OCI-LY1 (cell line): Measurements from ENCODE around the gene JMJD1C.

Experiments used
- CTCF ChIP-seq: fragments of 200-600 bp; sonication (generic), shearing (Covaris generic); IDR thresholded peaks from 2 replicates; pipeline ENCODE4 v1.5.1; 2017; ENCODE audit warnings: mild to moderate bottlenecking, antibody characterized with exemption, low read length, moderate library complexity, mixed read lengths
- EZH2 ChIP-seq: fragments of 200-600 bp; sonication (generic), shearing (Covaris generic); IDR thresholded peaks from 2 replicates; pipeline ENCODE4 v1.8.0; 2017; ENCODE audit warnings: borderline replicate concordance, mixed run types, mild to moderate bottlenecking, antibody characterized with exemption, low read length, moderate library complexity, mixed read lengths

GRCh38 chr10:63241841-63242281 lies 223.9 kb downstream of the JMJD1C start:
- no peak for TF ChIP-seq EZH2
- no peak for TF ChIP-seq CTCF
